Heart right ventricle (tissue), 16 donors: ENCODE measurements around the gene RASAL1. TPM values are rescaled to one million over a fixed set of nuclear protein-coding genes. Genes with fewer than 3 reads are reported as not detected.

Source experiments
- ATAC-seq, 8 donors: fragments of 200-7000 bp; cut with Tn5 transposase; one replicate each; pipeline ENCODE4 v1.9.1; 2020; ENCODE audit warnings: mild to moderate bottlenecking in 8 of 8, moderate library complexity in 8 of 8, moderate number of reproducible peaks in 1 of 8
- DNase-seq, 2 donors: peaks; one replicate each; pipeline ENCODE4 v3.0.0-alpha.2; 2020
- H3K27ac ChIP-seq, 10 donors: fragments of 200-600 bp; sonication (generic) in 2 of 10; one replicate each; pipeline versions ENCODE4 v1.5.0 to v1.8.0; 2020 to 2022; ENCODE audit warnings: mild to moderate bottlenecking in 3 of 10
- H3K27me3 ChIP-seq, 7 donors: fragments of 200-600 bp; one replicate each; pipeline ENCODE4 v1.8.0; 2021 to 2022; ENCODE audit warnings: mild to moderate bottlenecking in 2 of 7
- H3K36me3 ChIP-seq, 9 donors: fragments of 200-600 bp; sonication (generic) in 1 of 9; one replicate each; pipeline versions ENCODE4 v1.5.0 to v1.8.0; 2020 to 2022; ENCODE audit warnings: mild to moderate bottlenecking in 2 of 9
- H3K4me1 ChIP-seq, 9 donors: fragments of 200-600 bp; sonication (generic) in 1 of 9; one replicate each; pipeline versions ENCODE4 v1.5.0 to v1.8.0; 2020 to 2022; ENCODE audit warnings: mild to moderate bottlenecking in 4 of 9
- H3K4me3 ChIP-seq, 10 donors: fragments of 200-600 bp; sonication (generic) in 2 of 10; one replicate each; pipeline versions ENCODE4 v1.5.0 to v1.8.0; 2020 to 2022; ENCODE audit warnings: mild to moderate bottlenecking in 7 of 10, moderate library complexity in 2 of 10
- H3K9me3 ChIP-seq, 11 donors: fragments of 200-600 bp in 10 of 11; sonication (generic) in 2 of 11; one replicate each; pipeline versions ENCODE4 v1.5.0 to v1.8.0; 2013 to 2022; ENCODE audit warnings: mild to moderate bottlenecking in 2 of 11, control low read depth in 1 of 11, moderate library complexity in 1 of 11
- WGBS, 2 donors: extraction: QIAGEN DNeasy Blood & Tissue Kit; methylation state at CpG; one replicate each; pipeline ENCODE4 v1.1.7; 2013; ENCODE audit warnings: inconsistent platforms in 1 of 2; 5-methylcytosine and 5-hydroxymethylcytosine counted together
- intact Hi-C, 10 donors: fragments of 100-400 bp; cut with DNase I; formaldehyde crosslinking; loops; one replicate each; pipeline versions ENCODE4 v1.11.1 to v1.14.2; 2022
- polyA plus RNA-seq, 2 donors: library from polyadenylated mRNA; stranded (reverse); fragments of 200-250 nt; gene quantifications; one replicate each; pipeline ENCODE4 v1.2.3, GENCODE V29; 2013
- total RNA-seq, 10 donors: library from RNA; stranded (reverse); fragmentation: NEBNext Ultra II Directional in 3 of 10; extraction: Animal tissue kit (Norgen Biotek cat#: 25700) in 3 of 10; gene quantifications; one replicate each; pipeline versions ENCODE4 v1.2.1 to v1.2.4, GENCODE V29; 2021 to 2023
- TF ChIP-seq, protein P1 (sequence below), 9 donors: fragments of 200-600 bp; sonication (generic) in 2 of 9; IDR thresholded peaks; one replicate each; pipeline versions ENCODE4 v1.5.0 to v1.8.0; 2021 to 2022; ENCODE audit warnings: antibody characterized with exemption in 9 of 9, mild to moderate bottlenecking in 5 of 9, moderate library complexity in 1 of 9
- donor health status: Arrhythmogenic right ventricular cardiomyopathy.
- donor health status: ischemic (EF 13 %, LVEDD 7.1; RV severe dilation, severe dysfunction).
- donor health status: healthy with polysubstance abuse.
- donor health status: DM: no; HTN: yes; CAD: no.
- donor health status: DM: no; HTN: no; CAD: no.
- donor health status: ischemic (EF 25% LVEDD 6.9; RV normal size, moderate dysfunction).
- donor health status: ischemic (EF 25% LVEDD 5.7; RV mildly dilated, moderate dysfunction).
- donor health status: healthy.
- donor health status: DM: yes; HTN: yes; CAD: no.
- donor health status: Ischemic cardiomyopathy.
- donor health status: ischemic (EF 35%, LVEDD 5.7; RV mildly dilated, moderate dysfunction).
- donor health status: nonischemic (EF 11% LVEDD 7.7; RV severe dilation, severe dysfunction).
- donor health status: DM: yes; HTN: yes; CAD: no.
- donor health status: PGD.
- donor health status: ischemic (EF 29% LVEDD 5.4; RV normal size, mild dysfunction).
- donor health status: nonischemic (EF 23%, LVEDD 6.1; RV moderate dilation, normal function).

Gene RASAL1
- total and polyA plus RNA-seq, 12 donors, result not detected

- Histone ChIP-seq H3K27me3 (peaks cover 5 to 55% (median 33%) of the 10 kb centered on the region in 7 donors), H3K36me3 (no peaks in the 10 kb centered on the region), H3K4me1 (peaks cover 0 to 15% (median 10%) of the 10 kb centered on the region in 9 donors), H3K4me3 (no peak overlapping the region), H3K9me3 (no peaks in the 10 kb centered on the region), H3K27ac (no peak overlapping the region)
- ATAC-seq (no peak), DNase-seq (no peak)
- intact Hi-C loops, result loop anchor here in 6 of 10 donors (2.0 to 5.0 kb wide), 3 partner anchors 51 to 1648 kb away; no protein-coding TSS in a partner anchor
- 58 to 61% methylated on average over 12 of the region's 12 CpGs for WGBS, 2 donors
- TF ChIP-seq, protein P1, sequence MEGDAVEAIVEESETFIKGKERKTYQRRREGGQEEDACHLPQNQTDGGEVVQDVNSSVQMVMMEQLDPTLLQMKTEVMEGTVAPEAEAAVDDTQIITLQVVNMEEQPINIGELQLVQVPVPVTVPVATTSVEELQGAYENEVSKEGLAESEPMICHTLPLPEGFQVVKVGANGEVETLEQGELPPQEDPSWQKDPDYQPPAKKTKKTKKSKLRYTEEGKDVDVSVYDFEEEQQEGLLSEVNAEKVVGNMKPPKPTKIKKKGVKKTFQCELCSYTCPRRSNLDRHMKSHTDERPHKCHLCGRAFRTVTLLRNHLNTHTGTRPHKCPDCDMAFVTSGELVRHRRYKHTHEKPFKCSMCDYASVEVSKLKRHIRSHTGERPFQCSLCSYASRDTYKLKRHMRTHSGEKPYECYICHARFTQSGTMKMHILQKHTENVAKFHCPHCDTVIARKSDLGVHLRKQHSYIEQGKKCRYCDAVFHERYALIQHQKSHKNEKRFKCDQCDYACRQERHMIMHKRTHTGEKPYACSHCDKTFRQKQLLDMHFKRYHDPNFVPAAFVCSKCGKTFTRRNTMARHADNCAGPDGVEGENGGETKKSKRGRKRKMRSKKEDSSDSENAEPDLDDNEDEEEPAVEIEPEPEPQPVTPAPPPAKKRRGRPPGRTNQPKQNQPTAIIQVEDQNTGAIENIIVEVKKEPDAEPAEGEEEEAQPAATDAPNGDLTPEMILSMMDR (IDR thresholded peaks at IDR 0.05), result no peak
These were observed 35.8 kb downstream of the RASAL1 start for GRCh38 chr12:113099764-113100163.

DNA sequence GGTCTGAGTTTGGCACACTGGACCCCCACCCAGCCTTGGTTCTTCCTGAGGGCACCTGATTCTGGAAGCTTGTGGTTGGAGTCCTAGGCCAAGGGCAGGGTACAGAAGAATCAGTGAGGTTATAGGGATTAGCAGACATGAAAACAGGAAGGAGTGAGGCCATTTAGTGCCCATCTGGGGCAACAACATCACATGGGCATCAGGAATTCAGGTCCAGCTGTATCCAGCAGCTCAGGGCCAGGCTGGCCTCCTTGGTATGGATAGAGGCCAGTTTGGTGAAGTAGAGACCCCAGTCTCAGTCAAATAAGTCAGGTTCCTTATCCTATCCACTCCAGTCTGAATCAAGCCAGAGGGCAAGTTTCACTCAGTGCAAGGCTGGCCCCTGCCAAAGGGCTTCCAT, 36.2 kb downstream of the RASAL1 start:
- peaks cover 5 to 54% (median 32%) of the 10 kb centered on the region in 7 donors for H3K27me3 ChIP-seq
- H3K9me3 ChIP-seq, result no peaks in the 10 kb centered on the region
- ATAC-seq (no peak), DNase-seq (no peak)
- TF ChIP-seq, protein P1 (IDR thresholded peaks at IDR 0.05), result no peak
- H3K36me3 ChIP-seq, result no peaks in the 10 kb centered on the region
- H3K27ac ChIP-seq, result no peak overlapping the region
- H3K4me3 ChIP-seq, result no peak overlapping the region
- intact Hi-C loops, result loop anchor here in 5 of 10 donors (2.0 to 5.0 kb wide), 2 partner anchors 51 to 52 kb away; no protein-coding TSS in a partner anchor
- peaks cover 0 to 15% (median 10%) of the 10 kb centered on the region in 9 donors for H3K4me1 ChIP-seq

DNA sequence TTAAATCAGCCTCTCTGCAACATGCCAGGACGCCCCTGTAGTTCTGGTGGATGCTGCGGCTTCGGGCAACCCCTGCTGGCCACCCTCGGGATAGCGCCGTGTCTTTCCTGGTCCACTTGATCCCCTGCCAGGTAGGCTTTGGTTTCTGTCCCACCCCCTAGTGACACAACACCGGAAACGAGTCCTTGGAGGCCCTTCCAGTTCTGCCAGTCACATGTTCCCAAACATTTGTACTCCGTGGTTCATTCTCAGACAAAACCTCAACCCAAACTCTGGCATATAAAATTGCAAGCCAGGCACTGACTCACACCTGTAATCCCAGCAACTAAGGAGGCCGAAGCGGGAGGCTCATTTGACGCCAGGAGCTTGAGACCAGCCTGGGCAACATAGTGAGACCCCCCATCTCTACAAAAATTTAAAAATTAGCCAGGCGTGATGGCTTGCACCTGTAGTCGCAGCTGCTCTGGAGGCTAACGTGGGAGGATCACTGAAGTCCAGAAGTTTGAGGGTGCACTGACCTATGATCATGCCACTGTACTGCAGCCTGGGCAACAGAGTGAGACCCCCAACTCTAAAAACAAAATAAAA, 37.0 kb downstream of the RASAL1 start:
- TF ChIP-seq, protein P1 (IDR thresholded peaks at IDR 0.05), result peak; percentile 66 to 83 (median 76)
- DNase-seq (peak; percentile 74 to 79), ATAC-seq (peak; percentile 57 to 88 (median 76))
- Histone ChIP-seq H3K27ac (no peak overlapping the region), H3K4me3 (no peak overlapping the region), H3K4me1 (peaks cover 0 to 12% (median 9%) of the 10 kb centered on the region in 9 donors), H3K27me3 (peaks cover 1 to 52% (median 24%) of the 10 kb centered on the region in 7 donors), H3K36me3 (no peaks in the 10 kb centered on the region), H3K9me3 (no peaks in the 10 kb centered on the region)
- WGBS, 2 donors, result 31 to 32% methylated on average over 15 of the region's 15 CpGs
- intact Hi-C loops, result loop anchor here in 7 of 10 donors (1.0 to 5.0 kb wide), 3 partner anchors 50 to 51 kb away; no protein-coding TSS in a partner anchor

DNA sequence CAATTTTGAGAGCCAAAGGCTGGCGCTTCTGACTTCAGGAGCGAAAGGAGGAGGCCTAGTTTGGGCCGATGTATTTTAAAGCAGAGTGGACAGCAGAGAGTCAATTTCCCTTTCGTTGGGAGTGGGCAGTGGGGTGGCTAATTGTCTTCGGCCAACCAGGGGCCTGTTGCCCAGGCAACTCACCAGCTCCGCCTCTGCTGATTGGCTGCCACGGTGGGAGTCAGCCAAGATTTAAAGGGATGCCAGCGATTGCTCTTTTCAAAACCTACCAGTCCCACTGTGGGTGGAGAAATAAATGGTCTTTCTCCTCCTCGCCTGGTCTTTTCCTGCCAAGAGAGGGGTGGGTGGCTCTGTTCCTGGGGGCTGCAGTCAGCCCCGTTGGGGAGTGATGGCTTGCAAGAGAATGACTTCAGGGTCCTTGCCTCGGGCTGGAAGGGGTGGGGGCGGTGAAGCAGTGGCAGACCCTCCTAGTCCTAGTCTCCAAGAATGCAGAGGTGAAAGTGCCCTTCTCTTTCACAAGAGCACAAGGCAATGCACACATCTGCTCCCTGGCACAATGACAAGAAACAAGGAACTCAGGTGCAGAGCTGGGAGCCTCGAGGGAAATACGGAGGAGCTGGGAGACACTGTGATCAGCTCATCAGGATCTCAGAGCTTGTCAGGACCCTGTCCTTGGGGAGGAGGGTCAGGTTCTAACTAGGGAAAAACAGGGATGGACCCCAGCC, 37.7 kb downstream of the RASAL1 start:
- 38 to 47% methylated on average over 14 of the region's 14 CpGs for whole genome bisulfite sequencing, 2 donors
- intact Hi-C loops, result loop anchor here in 9 of 10 donors (1.0 to 5.0 kb wide), 3 partner anchors 49 to 51 kb away; no protein-coding TSS in a partner anchor
- peak; percentile 34 to 50 for DNase-seq

More for the DNA sequence above, 37.7 kb downstream of the RASAL1 start:
- Histone ChIP-seq H3K9me3 (no peaks in the 10 kb centered on the region), H3K27me3 (peaks cover 0 to 54% (median 25%) of the 10 kb centered on the region in 7 donors), H3K27ac (no peak overlapping the region), H3K4me1 (peaks cover 0 to 16% (median 10%) of the 10 kb centered on the region in 9 donors), H3K36me3 (no peaks in the 10 kb centered on the region), H3K4me3 (peak overlapping the region in 1 of 10 donors; percentile 11)
- peak; percentile 23 to 71 (median 39) for ATAC-seq
- TF ChIP-seq, protein P1 (IDR thresholded peaks at IDR 0.05), result no peak
